H1 (cell line): ENCODE results near the gene RBFOX1. TPM values are rescaled to one million over a fixed set of nuclear protein-coding genes. Genes with fewer than 3 reads are reported as not detected.

Experiments used
- HDAC2 ChIP-seq, 2 experiments: fragments of 300-600 bp in 1 of 2; sonication (generic) in 1 of 2; IDR thresholded peaks; 2 replicates each; pipeline ENCODE4 v1.6.1; 2011 to 2012; ENCODE audit warnings: low read depth in 2 of 2, low read length in 2 of 2, mild to moderate bottlenecking in 2 of 2, moderate library complexity in 2 of 2, borderline replicate concordance in 1 of 2, inconsistent platforms in 1 of 2
- polyA plus RNA-seq, 7 experiments: library from polyadenylated mRNA; depleted of rRNA in 3 of 7; stranded (reverse) in 5 of 7; unstranded in 2 of 7; fragments of >200 nt in 5 of 7; fragments of 200-250 nt in 2 of 7; gene quantifications; 1 replicate in 5 of 7; 2 replicates in 1 of 7; 4 replicates in 1 of 7; pipeline versions ENCODE4 v1.2.1 to v1.2.3, GENCODE V29; 2011 to 2013; ENCODE audit warnings: missing spikeins in 2 of 7, mixed read lengths in 2 of 7
- total RNA-seq: library from RNA; stranded (reverse); fragmentation: NEBNext Ultra II Directional; extraction: Animal tissue kit (Norgen Biotek cat#: 25700); gene quantifications from 2 replicates; pipeline ENCODE4 v1.2.1, GENCODE V29; 2021

Gene RBFOX1
- total and polyA plus RNA-seq, 2 of the 8 experiments (the other 6 are each of a cell fraction or from before 2014, with no cell fraction given): 1.7 to 2.8 TPM

DNA sequence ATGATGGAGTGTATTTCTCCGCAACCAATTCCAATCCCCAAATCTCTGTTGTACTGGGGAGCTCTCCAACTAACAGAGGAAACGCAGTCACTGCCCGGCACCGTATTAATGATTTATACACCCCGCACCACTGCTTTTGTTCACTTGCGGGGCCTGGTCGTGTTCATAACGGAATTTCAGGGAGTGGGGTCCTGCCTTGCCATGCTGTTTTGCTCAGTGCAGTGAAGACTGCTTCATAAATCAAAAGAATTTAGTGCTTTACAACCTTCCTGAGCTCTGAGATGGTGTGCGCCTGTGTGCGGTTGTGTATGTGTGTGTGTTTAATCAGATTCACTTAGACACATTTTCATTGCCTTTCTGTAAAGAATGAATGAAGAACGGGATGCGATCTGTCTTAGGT lies 18.5 kb upstream of the RBFOX1 start (continued):
- TF ChIP-seq HDAC2 (IDR thresholded peaks at IDR 0.05; ENCODE audit: borderline replicate concordance in 1 of 2, low read depth in 2 of 2, low read length in 2 of 2): no peak
